DND-41 (cell line): ENCODE measurements around the gene BRPF1.

Source experiments
- EZH2 ChIP-seq: IDR thresholded peaks from 3 replicates; pipeline ENCODE4 v1.6.1; 2012; ENCODE audit warnings: borderline replicate concordance, low read depth, mild to moderate bottlenecking, moderate library complexity, low read length, inconsistent platforms; ENCODE audit not compliant: severe bottlenecking
- TF ChIP-seq, protein P1 (sequence below): IDR thresholded peaks from 2 replicates; pipeline ENCODE4 v1.5.1; 2012; ENCODE audit warnings: borderline replicate concordance, low read length, moderate library complexity, mild to moderate bottlenecking; ENCODE audit not compliant: poor library complexity, severe bottlenecking; ENCODE audit errors: extremely low read depth

DNA sequence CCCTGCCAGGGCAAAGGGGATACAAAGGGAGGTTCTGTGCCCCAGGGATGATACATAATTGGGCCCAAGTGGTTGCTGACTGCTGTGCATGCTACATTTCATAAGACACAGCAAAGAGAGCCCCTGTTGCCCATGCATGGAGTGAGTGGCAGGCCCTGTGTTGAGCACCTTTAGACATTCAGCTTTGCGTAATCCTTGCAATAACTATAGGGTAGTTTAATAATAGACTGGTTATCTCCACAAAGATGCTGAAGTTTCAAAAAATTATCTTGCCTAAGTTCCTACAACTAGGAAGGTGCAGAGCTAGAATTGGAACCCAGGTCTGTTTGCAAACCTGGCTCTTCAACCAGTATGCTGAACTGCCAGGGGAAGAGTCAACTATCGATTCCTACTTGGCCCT lies 16.5 kb downstream of the BRPF1 start:
- TF ChIP-seq, protein P1, sequence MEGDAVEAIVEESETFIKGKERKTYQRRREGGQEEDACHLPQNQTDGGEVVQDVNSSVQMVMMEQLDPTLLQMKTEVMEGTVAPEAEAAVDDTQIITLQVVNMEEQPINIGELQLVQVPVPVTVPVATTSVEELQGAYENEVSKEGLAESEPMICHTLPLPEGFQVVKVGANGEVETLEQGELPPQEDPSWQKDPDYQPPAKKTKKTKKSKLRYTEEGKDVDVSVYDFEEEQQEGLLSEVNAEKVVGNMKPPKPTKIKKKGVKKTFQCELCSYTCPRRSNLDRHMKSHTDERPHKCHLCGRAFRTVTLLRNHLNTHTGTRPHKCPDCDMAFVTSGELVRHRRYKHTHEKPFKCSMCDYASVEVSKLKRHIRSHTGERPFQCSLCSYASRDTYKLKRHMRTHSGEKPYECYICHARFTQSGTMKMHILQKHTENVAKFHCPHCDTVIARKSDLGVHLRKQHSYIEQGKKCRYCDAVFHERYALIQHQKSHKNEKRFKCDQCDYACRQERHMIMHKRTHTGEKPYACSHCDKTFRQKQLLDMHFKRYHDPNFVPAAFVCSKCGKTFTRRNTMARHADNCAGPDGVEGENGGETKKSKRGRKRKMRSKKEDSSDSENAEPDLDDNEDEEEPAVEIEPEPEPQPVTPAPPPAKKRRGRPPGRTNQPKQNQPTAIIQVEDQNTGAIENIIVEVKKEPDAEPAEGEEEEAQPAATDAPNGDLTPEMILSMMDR = no peak
- no peak for TF ChIP-seq EZH2
